Activated naive CD8-positive, alpha-beta T cell treated with anti-CD3 and anti-CD28 coated beads, Interleukin-2, amount 10 ng/mL, durations not matched to agents 7 days and 5 days (primary cell): ENCODE results near the gene GSE1. TPM values are rescaled to one million over a fixed set of nuclear protein-coding genes. Genes with fewer than 3 reads are reported as not detected.

Experiments
- ATAC-seq: fragments of 150-1000 bp; cut with Tn5 transposase; one replicate; pipeline ENCODE4 v1.10.0; 2021; ENCODE audit warnings: low read depth, moderate library complexity
- POLR2A ChIA-PET: fragments of 350-600 bp; sonication (Branson Sonifier 250); formaldehyde crosslinking; loops from one replicate; lab custom pipeline; 2021; ENCODE audit warnings: antibody characterized with exemption; lab: Charles Lee
- DNase-seq: peaks from one replicate; pipeline ENCODE4 v3.0.0; 2021
- H3K27ac Mint-ChIP-seq: one replicate; pipeline ENCODE4 v1.8.0; 2022; ENCODE audit warnings: mild to moderate bottlenecking, mixed read lengths
- H3K27me3 Mint-ChIP-seq: one replicate; pipeline ENCODE4 v1.8.0; 2022; ENCODE audit warnings: mild to moderate bottlenecking, moderate library complexity, mixed read lengths
- H3K36me3 Mint-ChIP-seq: one replicate; pipeline ENCODE4 v1.8.0; 2021; ENCODE audit warnings: mild to moderate bottlenecking, mixed read lengths
- H3K4me1 Mint-ChIP-seq: one replicate; pipeline ENCODE4 v1.8.0; 2021; ENCODE audit warnings: mixed read lengths
- H3K4me3 Mint-ChIP-seq: one replicate; pipeline ENCODE4 v1.8.0; 2022; ENCODE audit warnings: mild to moderate bottlenecking, moderate library complexity, mixed read lengths
- H3K9me3 Mint-ChIP-seq: one replicate; pipeline ENCODE4 v1.8.0; 2021; ENCODE audit warnings: mixed read lengths
- total RNA-seq, 2 experiments: library from RNA; stranded (reverse); gene quantifications; one replicate each; pipeline ENCODE4 v1.2.3, GENCODE V29; 2021

GSE1 gene
- total RNA-seq, 2 experiments from 2014 or later: 60.9 to 62.5 TPM

GRCh38 chr16:85685251-85685650 lies 72.1 kb downstream of the GSE1 start:
- peaks cover 25% of the 10 kb centered on the region for H3K36me3 Mint-ChIP-seq
- DNase-seq (no peak), ATAC-seq (no peak)
- peaks cover 6% of the 10 kb centered on the region for H3K27me3 Mint-ChIP-seq
- no peaks in the 10 kb centered on the region for H3K9me3 Mint-ChIP-seq
- peaks cover 28% of the 10 kb centered on the region for H3K4me1 Mint-ChIP-seq
- H3K4me3 Mint-ChIP-seq: no peak overlapping the region
- POLR2A ChIA-PET: interaction anchor here (0.7 kb wide), 2 partner anchors 11 to 632 kb away, joined by 3 to 4 read pairs; no protein-coding TSS in a partner anchor
- H3K27ac Mint-ChIP-seq: no peak overlapping the region

GRCh38 chr16:85686912-85687591 lies 73.9 kb downstream of the GSE1 start:
- Mint-ChIP-seq H3K36me3 (peaks cover 15% of the 10 kb centered on the region), H3K4me3 (peak overlapping the region; percentile 85), H3K9me3 (no peaks in the 10 kb centered on the region), H3K27me3 (peaks cover 8% of the 10 kb centered on the region), H3K27ac (peak overlapping the region; percentile 56), H3K4me1 (peaks cover 20% of the 10 kb centered on the region)
- ATAC-seq: no peak
- DNase-seq: peak; percentile 43
- POLR2A ChIA-PET: no interaction called here

GRCh38 chr16:85687651-85688471 lies 74.7 kb downstream of the GSE1 start:
- Mint-ChIP-seq H3K4me1 (peaks cover 20% of the 10 kb centered on the region), H3K27ac (peak overlapping the region; percentile 74), H3K36me3 (peaks cover 15% of the 10 kb centered on the region), H3K27me3 (peaks cover 11% of the 10 kb centered on the region), H3K9me3 (no peaks in the 10 kb centered on the region), H3K4me3 (peak overlapping the region; percentile 85)
- POLR2A ChIA-PET: no interaction called here
- DNase-seq: no peak
- no peak for ATAC-seq

- ATAC-seq (peak; percentile 100), DNase-seq (peak; percentile 93)
- Mint-ChIP-seq H3K36me3 (peaks cover 13% of the 10 kb centered on the region), H3K27ac (peak within 1 kb of the TSS; percentile 74), H3K9me3 (no peaks in the 10 kb centered on the region), H3K4me3 (peak within 1 kb of the TSS; percentile 85), H3K4me1 (peaks cover 12% of the 10 kb centered on the region), H3K27me3 (peaks cover 18% of the 10 kb centered on the region)
- POLR2A ChIA-PET: interaction anchor here (0.6 to 1.1 kb wide), 2 partner anchors 45 to 1165 kb away, joined by 3 read pairs; no protein-coding TSS in a partner anchor
These were observed 75.6 kb downstream of the GSE1 start, which contains the start of gene GINS2 for GRCh38 chr16:85688586-85689284. TSS of gene GINS2 (minus strand) at chr16:85688954. CDS start at chr16:85688898, 56 bp downstream.

DNA sequence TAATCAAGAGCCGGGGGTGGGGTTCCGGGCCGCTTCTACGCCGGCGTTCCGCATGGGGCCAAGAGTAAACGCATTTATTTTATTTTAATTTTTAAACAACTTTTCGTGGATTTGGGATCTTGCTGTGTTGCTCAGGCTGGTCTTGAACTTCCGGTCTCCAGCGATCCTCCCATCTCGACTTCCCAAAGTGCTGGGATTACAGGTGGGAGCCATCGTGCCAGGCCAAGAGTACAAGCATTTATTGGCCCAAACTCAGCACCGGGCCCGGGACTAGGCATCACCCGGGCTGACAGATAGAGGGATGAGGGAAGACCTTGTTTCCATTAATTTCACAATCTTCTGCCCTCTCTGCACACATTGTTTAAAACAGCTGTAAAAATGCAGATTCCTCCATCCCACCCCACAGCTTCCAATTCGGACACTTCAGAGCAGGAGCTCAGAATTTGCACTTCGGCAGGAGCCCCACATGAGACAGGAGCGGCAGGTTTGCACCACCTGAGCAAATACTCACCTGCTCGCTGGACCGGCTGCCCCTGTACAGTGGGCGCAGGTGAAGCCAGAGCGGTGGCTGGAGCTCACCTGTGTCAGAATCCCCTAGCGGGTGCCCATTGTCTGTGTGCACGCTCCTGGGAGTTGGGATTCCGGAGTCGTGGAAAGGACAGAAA lies 76.3 kb downstream of the GSE1 start:
- no peak for DNase-seq
- POLR2A ChIA-PET: interaction anchor here (0.6 to 1.1 kb wide), 2 partner anchors 44 to 1165 kb away, joined by 3 read pairs; no protein-coding TSS in a partner anchor
- peaks cover 11% of the 10 kb centered on the region for H3K36me3 Mint-ChIP-seq
- no peak for ATAC-seq
- H3K27ac Mint-ChIP-seq: no peak overlapping the region
- H3K4me3 Mint-ChIP-seq: peak overlapping the region; percentile 78
- no peaks in the 10 kb centered on the region for H3K9me3 Mint-ChIP-seq
- H3K27me3 Mint-ChIP-seq: peaks cover 18% of the 10 kb centered on the region
- peaks cover 11% of the 10 kb centered on the region for H3K4me1 Mint-ChIP-seq

DNA sequence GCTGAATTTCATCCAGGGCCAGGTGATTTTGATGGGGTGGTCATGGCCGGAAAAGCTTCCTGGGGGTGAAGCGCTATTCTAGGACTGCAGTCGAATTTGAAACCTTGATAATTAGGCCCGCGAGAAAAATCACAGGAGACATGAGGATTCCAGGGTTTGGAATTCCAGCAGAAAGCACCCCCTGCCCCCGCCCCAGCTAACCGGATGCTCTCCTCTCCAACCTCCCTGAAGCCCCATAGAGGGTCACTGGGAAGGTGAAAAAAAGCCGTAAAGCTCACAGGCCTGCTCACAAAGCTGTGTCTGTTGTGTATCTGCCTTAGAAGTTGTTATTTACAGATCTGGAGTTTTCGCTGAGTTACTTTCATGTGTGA lies 76.8 kb downstream of the GSE1 start:
- POLR2A ChIA-PET: interaction anchor here (1.1 kb wide), 1 partner anchor 44 kb away, joined by 3 read pairs; no protein-coding TSS in a partner anchor
- Mint-ChIP-seq H3K4me3 (peak overlapping the region; percentile 13), H3K9me3 (no peaks in the 10 kb centered on the region), H3K4me1 (peaks cover 10% of the 10 kb centered on the region), H3K36me3 (peaks cover 10% of the 10 kb centered on the region), H3K27ac (no peak overlapping the region), H3K27me3 (peaks cover 18% of the 10 kb centered on the region)
- DNase-seq (no peak), ATAC-seq (no peak)

- Mint-ChIP-seq H3K27me3 (peaks cover 18% of the 10 kb centered on the region), H3K4me3 (no peak overlapping the region), H3K9me3 (no peaks in the 10 kb centered on the region), H3K4me1 (peaks cover 10% of the 10 kb centered on the region), H3K36me3 (peaks cover 10% of the 10 kb centered on the region), H3K27ac (no peak overlapping the region)
- ATAC-seq (no peak), DNase-seq (no peak)
- POLR2A ChIA-PET: no interaction called here
These were observed 77.4 kb downstream of the GSE1 start for GRCh38 chr16:85690469-85691064.

DNA sequence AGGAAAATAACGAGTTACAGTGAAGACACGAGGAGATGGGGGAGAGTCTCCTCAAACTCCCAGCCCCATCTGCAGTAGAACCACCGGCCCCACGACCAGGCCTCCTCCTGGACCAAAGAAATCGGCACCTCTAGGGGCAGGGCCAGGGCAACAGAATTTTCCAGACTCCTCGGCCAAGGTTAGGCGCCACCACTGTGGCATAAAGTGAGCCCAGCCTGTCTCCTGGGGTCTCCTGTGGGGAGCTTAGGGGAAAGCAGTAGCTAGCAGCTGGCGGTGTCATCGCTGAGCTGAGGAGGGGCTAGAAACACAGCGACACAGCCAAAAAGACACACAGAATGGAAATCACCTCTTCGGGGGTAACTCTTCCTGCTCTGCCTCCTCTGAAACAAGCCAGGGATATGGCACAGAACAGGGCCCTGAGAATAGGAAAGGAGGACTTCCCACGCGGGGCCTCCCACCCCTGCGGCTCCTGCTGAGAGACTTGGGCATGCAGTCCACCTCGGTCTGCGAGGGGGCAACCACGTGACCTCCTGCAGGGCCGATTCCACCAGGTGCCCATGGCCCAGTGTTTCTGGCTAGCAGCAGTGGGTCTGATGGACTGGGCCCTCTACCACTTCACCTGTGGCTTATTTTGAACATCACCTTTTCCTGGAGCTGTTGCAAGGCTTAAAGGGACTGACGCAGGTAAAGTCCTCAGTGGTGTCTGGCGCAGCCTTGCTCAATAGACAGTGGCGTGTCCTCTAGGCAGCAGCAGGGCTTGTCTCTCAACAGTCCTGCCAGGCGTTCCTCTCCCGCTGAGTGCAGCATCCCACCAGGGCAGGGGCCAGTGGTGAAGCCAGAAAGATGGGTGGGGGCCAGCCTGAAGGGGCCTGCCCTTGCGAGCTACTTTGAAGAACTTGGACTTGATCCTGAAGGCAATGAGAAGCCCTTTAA lies 82.3 kb downstream of the GSE1 start:
- Mint-ChIP-seq H3K4me1 (no peaks in the 10 kb centered on the region), H3K27me3 (peaks cover 17% of the 10 kb centered on the region), H3K9me3 (no peaks in the 10 kb centered on the region), H3K27ac (no peak overlapping the region), H3K4me3 (no peak overlapping the region), H3K36me3 (no peaks in the 10 kb centered on the region)
- POLR2A ChIA-PET: interaction anchor here (0.6 kb wide), 1 partner anchor 10 kb away, joined by 4 read pairs; no protein-coding TSS in a partner anchor
- no peak for DNase-seq
- ATAC-seq: no peak

DNA sequence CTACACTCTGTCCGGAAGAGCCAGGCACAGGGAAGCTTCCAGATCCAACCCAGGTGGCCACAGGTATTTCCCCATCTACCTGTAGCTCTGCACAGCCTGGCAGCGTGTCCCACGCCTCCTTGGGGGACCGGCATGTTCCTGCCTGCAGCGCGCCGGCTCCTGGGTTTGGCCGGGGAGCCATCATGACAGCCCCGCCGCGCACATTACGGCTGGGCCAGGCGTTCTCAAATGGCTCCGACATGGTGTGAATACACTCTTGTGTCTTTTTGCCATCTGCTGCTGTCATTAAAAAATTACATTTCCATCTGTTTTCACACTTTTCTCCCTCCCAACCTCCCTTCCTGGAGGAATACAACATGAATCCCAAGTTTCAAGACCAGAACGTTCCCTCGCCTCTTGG lies 83.7 kb downstream of the GSE1 start:
- no peaks in the 10 kb centered on the region for H3K4me1 Mint-ChIP-seq
- ATAC-seq (no peak), DNase-seq (no peak)
- POLR2A ChIA-PET: no interaction called here
- no peaks in the 10 kb centered on the region for H3K9me3 Mint-ChIP-seq
- no peak overlapping the region for H3K27ac Mint-ChIP-seq
- no peaks in the 10 kb centered on the region for H3K36me3 Mint-ChIP-seq
- peaks cover 21% of the 10 kb centered on the region for H3K27me3 Mint-ChIP-seq
- H3K4me3 Mint-ChIP-seq: no peak overlapping the region

DNA sequence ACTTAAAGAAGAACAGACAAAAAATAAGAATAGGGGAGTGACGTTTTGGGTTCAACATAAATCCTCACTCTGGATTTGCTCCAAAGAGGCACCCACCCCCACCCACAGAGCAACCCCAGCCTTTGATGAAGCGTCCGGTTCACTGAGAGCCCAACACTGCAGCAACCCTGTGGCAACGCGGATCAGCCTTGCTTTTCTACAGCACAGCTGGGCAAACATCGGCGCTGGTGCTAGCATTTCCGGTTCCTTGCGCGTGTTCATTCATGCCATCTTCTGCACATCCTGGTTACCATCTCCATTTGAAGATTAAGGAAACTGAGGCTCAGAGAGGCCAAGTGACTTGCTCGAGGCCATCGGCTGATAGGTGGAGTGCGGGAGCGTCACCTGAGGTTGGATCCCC lies 84.3 kb downstream of the GSE1 start:
- H3K36me3 Mint-ChIP-seq: no peaks in the 10 kb centered on the region
- peaks cover 18% of the 10 kb centered on the region for H3K27me3 Mint-ChIP-seq
- POLR2A ChIA-PET: no interaction called here
- ATAC-seq: no peak
- no peak for DNase-seq
- H3K4me3 Mint-ChIP-seq: no peak overlapping the region
- no peak overlapping the region for H3K27ac Mint-ChIP-seq
- H3K9me3 Mint-ChIP-seq: no peaks in the 10 kb centered on the region
- H3K4me1 Mint-ChIP-seq: no peaks in the 10 kb centered on the region

- H3K27me3 Mint-ChIP-seq: peaks cover 13% of the 10 kb centered on the region
- DNase-seq (no peak), ATAC-seq (no peak)
- no peaks in the 10 kb centered on the region for H3K4me1 Mint-ChIP-seq
- no peak overlapping the region for H3K27ac Mint-ChIP-seq
- no peaks in the 10 kb centered on the region for H3K9me3 Mint-ChIP-seq
- no peak overlapping the region for H3K4me3 Mint-ChIP-seq
- H3K36me3 Mint-ChIP-seq: no peaks in the 10 kb centered on the region
- POLR2A ChIA-PET: no interaction called here
These were observed 85.4 kb downstream of the GSE1 start for GRCh38 chr16:85698459-85698891.
